T-helper 1 cell (primary cell): ENCODE results near the gene KPNB1.

Source experiments
- DNase-seq, 5 donors: peaks; one replicate each; pipeline ENCODE4 v3.0.0-alpha.2; 2012 to 2020

KPNB1 gene

GRCh38 chr17:47638903-47639302, 10.8 kb upstream of the KPNB1 start:
- no peak for DNase-seq

- DNase-seq = no peak
Measured at GRCh38 chr17:47640076-47640475, 9.6 kb upstream of the KPNB1 start.

- DNase-seq = no peak
Measured at GRCh38 chr17:47641202-47641601, 8.5 kb upstream of the KPNB1 start.

DNA sequence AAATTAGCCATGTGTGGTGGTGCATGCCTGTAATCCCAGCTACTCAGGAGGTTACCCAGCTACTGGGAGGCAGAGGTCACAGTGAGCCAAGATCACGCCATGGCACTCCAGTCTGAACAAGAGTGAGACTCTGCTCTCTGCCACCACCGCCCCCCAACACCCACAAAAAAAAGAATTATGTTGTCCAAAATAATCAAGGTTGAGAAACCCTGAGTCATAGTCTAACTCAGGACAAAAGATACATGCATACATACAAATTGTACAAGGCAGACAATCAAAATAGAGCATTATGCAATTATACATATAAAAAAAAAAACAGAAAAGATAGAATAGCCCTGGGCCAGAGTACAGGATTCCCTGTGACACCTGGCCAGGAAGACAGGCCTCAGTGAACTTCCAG, 6.6 kb upstream of the KPNB1 start:
- DNase-seq = no peak

- no peak for DNase-seq
Measured at GRCh38 chr17:47644324-47644723, 5.4 kb upstream of the KPNB1 start.

DNA sequence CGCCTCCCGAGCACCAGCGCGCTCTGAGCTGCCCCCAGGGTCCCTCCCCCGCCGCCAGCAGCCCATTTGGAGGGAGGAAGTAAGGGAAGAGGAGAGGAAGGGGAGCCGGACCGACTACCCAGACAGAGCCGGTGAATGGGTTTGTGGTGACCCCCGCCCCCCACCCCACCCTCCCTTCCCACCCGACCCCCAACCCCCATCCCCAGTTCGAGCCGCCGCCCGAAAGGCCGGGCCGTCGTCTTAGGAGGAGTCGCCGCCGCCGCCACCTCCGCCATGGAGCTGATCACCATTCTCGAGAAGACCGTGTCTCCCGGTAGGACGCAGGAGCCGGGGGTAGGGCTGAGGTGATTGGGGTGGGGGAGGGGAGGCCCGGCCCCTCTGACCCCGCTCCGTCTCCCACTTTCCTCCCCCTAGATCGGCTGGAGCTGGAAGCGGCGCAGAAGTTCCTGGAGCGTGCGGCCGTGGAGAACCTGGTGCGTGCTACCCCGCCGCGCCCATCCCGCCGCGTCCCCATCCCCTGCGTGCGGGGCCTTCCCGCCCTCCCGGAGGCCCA, 329 bp downstream of the KPNB1 start:
- DNase-seq = peak in 2 of 5 donors; percentile 31 to 52

DNA sequence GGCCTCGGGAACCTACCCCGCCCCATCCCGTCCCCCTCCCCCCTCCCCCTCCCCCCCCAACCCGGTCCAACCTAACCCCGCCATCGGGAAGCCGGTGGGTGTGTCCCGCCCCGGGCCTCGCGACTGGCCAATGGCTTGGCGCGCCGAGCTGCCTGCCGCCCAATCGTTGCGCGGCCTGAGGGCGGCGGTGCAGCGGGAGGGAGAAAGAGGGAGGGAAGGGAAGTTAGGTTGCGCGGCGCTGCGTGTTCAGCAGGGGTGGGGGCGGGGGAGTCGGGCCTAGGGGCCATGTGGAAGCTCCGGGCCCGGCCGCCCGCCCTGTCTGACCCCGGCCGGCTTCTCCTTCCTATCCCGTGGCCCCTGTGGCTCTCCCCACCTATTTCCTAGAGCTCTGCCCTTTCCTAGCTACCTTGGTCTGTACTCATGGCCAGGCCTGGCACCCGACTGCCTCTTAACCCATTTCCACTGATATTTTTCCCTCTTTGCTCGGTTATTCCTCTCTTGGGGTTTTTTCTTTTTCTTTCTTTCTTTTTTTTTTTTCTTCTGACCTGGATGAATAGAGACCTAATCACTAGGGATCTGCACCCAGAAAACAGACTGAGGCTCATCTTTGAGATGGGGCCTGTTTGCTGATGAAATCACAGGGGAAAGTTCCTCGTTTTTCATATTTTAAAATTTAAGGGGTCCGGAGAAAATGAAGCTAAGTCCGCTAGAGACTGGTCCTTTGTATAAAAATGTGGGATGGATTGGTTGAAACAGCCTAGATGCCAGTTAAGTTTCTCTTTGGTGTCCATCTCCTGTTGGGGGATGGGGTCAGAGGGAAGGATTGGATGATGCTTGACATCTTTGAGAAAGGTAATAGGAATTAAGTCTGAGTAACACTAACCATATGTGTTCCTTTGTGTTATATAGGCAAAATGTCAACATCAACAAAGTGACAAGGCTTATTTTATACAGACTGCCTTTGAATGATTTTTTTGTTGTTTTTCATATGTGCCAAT, 1.1 kb downstream of the KPNB1 start:
- DNase-seq = peak; percentile 83 to 95 (median 85)

DNA sequence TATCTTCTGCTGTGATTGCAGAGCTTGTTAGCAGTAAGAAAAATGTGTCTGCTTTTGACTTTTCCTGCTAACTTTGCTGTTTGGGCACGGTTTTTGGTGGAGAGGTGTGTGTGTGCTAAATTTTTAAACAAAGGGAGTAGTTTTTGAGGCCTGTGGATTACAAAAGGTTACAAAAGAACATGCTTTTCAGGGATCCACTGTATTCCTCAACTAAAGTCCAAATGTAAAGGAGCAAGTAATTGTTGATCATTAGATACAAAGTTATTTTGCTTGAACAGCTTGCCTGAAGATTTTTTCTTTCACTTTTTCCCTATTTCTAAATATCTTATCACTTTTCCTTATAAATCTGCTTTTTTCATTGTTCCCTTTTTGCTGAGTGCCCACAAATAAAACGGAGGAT, 2.0 kb downstream of the KPNB1 start:
- DNase-seq = no peak

- no peak for DNase-seq
Measured at GRCh38 chr17:47652570-47652969, 2.9 kb downstream of the KPNB1 start.

- no peak for DNase-seq
Measured at GRCh38 chr17:47653442-47653841, 3.7 kb downstream of the KPNB1 start.

DNA sequence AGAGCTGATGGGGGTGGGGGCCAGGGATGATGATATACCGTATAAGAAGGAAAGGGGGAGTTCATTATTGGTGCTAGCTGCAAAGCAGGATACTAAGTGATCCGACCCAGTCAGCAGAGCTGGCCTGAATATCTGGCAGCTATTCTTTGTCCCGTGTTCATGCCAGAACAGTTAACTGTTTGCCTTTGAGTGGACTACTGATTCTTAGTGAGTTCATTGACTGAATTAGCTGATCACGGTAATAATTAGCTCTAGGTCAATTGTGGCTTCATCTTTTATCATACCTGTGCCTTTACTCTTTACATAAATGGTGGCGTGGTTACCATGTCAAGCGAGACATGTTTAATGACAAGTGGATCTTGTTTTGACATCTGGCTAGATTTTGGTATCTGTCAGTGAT, 5.3 kb downstream of the KPNB1 start:
- DNase-seq = no peak

DNA sequence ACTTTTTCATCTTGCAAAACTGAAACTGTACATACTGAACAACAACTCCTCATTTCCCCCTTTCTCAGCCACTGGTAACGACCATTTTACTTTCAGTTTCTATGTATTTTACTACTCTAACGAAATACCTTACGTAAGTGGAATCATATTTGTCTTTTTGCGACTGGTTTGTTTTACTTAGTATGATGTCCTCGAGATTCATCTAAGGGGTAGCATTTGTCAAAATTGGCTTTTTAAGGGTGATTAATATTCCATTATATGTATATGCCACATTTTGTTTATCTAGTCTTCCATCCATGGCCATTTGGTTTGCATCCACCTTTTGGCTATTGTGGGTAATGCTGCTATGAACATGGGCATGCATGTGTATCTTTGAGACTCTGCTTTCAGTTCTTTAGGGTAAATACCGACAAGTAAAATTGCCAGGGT, 10.4 kb downstream of the KPNB1 start:
- peak in 1 of 5 donors; percentile 79 for DNase-seq

DNA sequence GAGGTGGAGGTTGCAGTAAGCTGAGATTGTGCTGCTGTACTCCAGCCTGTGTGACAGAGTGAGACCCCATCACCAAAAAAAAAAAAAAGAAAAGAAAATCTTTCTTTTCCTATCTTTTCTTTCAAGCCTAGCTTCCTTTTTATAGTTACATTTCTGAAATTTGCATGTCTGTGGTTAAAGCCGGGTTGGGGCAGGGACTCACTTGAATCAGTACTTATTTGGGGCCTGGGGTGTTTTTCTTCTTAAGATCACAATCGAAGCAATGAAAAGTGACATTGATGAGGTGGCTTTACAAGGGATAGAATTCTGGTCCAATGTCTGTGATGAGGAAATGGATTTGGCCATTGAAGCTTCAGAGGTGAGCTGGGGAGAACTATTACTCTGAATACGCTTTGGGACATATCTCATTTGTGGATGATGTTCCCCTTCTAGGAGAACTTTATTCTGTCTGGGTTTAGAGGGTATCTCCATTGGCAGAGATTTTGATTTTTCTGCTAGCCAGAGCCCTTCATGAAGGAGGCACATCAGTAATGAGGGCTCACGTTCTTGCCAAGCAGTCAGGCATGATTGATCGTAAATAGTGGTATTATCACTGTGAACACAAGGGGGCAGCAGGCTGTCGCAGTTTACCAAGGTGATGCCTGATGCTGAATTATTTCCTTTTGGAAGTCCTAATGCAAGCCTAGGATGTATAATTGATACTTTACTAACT, 14.3 kb downstream of the KPNB1 start:
- DNase-seq = peak in 4 of 5 donors; percentile 38 to 65 (median 53)

DNA sequence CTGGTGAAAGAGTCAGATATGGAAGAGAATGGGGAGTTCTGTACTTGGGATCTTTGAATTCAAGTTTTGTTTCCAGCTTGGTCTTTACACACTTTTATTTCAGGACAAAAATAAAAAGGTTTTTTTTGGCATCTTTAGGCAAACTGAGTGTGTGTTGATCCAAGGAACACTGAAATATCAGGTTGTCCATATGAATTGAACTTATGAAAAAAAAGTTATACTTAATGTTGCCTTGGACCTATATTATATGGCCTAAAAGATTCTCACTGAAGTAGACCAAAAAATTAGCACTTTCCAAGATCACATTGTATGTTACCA, 14.9 kb downstream of the KPNB1 start:
- DNase-seq = no peak

DNA sequence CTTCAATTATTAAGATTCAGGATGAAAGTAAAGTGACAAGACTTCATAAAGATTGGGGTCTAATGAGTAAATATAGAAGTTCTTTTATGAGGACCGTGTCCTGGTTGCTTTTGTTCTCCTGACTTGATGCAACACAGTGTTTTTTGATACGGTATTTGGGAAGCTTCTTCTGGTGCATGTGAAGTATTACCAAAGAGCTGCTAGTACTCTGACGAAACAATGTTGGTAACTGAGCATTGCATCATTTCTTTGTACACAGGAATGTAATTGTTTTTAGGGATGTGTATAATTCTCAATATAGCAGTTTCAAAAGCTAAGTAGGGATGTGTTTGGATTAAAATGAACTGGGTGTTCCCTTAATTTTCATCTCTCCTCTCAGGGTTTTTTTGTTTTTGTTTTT, 15.9 kb downstream of the KPNB1 start:
- no peak for DNase-seq

DNA sequence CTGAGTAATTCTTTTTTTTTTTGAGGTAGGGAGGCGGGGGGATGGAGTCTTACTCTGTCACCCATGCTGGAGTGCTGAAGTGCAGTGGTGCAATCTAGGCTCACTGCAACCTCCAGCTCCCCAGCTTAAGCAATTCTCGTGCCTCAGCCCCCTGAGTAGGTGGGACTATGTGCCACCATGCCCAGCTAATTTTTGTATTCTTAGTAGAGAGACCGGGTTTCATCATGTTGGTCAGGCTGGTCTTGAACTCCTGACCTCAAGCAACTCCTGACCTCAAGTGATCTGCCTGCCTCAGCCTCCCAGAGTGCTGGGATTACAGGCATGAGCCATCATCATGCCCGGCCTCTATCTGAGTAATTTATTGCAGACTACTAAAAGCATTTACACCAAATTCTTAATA, 19.4 kb downstream of the KPNB1 start:
- DNase-seq = no peak

DNA sequence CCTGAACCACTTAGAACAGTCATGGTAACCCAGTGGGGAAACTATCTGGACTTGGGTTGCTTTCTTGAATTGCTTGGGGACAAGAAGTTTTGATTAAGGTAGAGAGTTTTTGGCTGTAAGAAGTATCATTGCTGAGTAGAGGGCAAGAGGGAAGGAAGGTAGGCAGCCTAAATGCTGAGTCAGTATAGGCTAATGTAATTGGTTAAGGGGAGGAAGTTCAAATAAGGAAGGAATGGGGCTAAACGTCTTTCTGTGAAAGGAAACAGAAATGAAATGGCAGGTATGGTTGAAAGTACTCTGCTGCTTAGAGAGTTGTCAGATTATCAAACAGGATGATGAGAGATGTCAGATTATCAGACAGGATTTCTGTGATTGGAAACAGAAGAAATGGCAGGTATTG, 20.3 kb downstream of the KPNB1 start:
- peak in 1 of 5 donors; percentile 65 for DNase-seq

DNA sequence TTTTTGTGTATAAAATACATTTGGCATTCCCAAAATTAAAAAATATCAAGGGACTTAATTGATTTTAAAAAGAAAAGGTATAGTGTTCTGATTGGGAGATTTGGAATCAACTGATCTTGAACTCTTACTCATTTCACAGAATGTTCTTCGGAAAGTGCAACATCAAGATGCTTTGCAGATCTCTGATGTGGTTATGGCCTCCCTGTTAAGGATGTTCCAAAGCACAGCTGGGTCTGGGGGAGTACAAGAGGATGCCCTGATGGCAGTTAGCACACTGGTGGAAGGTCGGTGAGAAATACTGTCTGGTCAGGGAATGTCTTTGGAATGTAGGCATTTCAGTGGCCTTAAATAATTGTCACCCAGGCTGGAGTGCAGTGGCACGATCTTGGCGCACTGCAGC, 24.8 kb downstream of the KPNB1 start:
- no peak for DNase-seq

DNA sequence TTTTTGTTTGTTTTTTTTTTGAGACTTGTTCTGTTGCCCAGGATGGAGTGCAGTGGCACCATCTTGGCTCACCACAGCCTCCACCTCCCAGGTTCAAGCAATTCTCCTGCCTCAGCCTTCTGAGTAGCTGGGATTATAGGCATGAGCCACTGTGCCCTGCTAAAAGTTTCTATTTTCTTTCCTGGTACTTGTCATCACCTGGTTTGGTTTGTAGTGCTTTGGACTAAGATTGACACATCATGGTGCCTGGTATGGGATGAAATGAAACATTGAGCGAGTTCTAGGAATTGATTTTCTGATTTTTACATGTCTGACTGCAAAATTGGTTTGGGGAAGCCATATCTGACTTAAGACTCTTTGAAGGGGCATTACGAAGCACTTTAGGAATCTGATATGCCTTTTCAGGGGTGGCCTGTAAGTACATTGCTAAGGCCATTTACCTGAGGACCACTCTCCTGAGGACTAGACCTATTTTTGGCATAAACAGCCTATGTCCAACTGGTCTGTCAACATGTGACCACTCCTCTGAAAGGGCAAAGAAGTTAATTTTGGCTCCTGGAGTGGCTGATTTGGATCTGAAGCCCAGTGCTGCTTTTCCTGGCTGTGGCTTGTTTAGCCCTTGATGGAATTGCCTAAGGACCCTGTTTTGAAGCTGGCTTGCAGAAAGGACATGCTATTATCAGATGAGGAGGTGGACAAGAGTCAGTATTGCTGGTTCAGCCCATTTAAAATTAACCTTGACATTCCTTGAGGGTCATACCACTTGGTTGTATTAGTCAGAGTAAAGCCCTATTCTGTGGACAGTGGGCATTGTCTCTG, 25.9 kb downstream of the KPNB1 start:
- no peak for DNase-seq

DNA sequence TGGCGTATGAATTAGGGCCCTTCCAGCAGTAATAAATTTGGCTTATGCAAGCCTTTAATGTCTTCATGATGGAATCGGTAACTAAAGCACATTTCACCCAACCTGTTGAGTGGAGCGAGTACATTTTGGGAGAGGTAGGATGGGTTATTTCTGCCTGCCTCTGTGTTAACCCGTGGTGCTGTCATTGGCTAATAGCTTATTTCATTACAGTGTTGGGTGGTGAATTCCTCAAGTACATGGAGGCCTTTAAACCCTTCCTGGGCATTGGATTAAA, 26.4 kb downstream of the KPNB1 start:
- no peak for DNase-seq

- no peak for DNase-seq
Measured at GRCh38 chr17:47676510-47677165, 26.9 kb downstream of the KPNB1 start.

GRCh38 chr17:47678196-47678595, 28.5 kb downstream of the KPNB1 start:
- DNase-seq = no peak

GRCh38 chr17:47682138-47682537, 32.4 kb downstream of the KPNB1 start:
- DNase-seq = no peak
